NCI-H2171 treated with DMSO at 0.1 percent for 48 hours (cell line): ENCODE data around the gene TTI1.

Source experiments
- DNase-seq: peaks from one replicate; lab custom pipeline; 2025; lab: John Stamatoyannopoulos, UW

The TTI1 gene

GRCh38 chr20:38033330-38034107 lies at the start of gene TTI1, which contains the start of gene RPRD1B:
Gene TTI1, minus strand, starts transcription at chr20:38033456. Its CDS starts 19,640 bp downstream, at chr20:38013816.
Gene RPRD1B, plus strand, starts transcription at chr20:38033746. Its CDS starts 202 bp downstream, at chr20:38033948.
- DNase-seq, result peak; percentile 95

GRCh38 chr20:38082894-38083293 lies 49.6 kb upstream of the TTI1 start:
- no peak for DNase-seq

- no peak for DNase-seq
These were observed 48.3 kb upstream of the TTI1 start for GRCh38 chr20:38081575-38081974.

GRCh38 chr20:38079353-38079752 lies 46.1 kb upstream of the TTI1 start:
- DNase-seq, result no peak

GRCh38 chr20:38078084-38078483 lies 44.8 kb upstream of the TTI1 start:
- DNase-seq, result no peak

- DNase-seq, result no peak
These were observed 43.3 kb upstream of the TTI1 start for GRCh38 chr20:38076548-38076947.

GRCh38 chr20:38075161-38075998 lies 42.1 kb upstream of the TTI1 start:
- DNase-seq, result peak; percentile 13

- DNase-seq, result peak; percentile 60
These were observed 40.2 kb upstream of the TTI1 start for GRCh38 chr20:38073307-38074071.

GRCh38 chr20:38072898-38073297 lies 39.6 kb upstream of the TTI1 start:
- no peak for DNase-seq

- no peak for DNase-seq
These were observed 34.6 kb upstream of the TTI1 start for GRCh38 chr20:38067717-38068365.

GRCh38 chr20:38066969-38067716 lies 33.9 kb upstream of the TTI1 start:
- DNase-seq, result no peak

GRCh38 chr20:38065764-38066375 lies 32.6 kb upstream of the TTI1 start:
- DNase-seq, result no peak

GRCh38 chr20:38063911-38064530 lies 30.8 kb upstream of the TTI1 start:
- peak; percentile 14 for DNase-seq

- no peak for DNase-seq
These were observed 29.6 kb upstream of the TTI1 start for GRCh38 chr20:38062890-38063289.

- no peak for DNase-seq
These were observed 27.9 kb upstream of the TTI1 start for GRCh38 chr20:38061109-38061508.

- no peak for DNase-seq
These were observed 27.3 kb upstream of the TTI1 start for GRCh38 chr20:38060536-38060935.

GRCh38 chr20:38059832-38060231 lies 26.6 kb upstream of the TTI1 start:
- DNase-seq, result no peak

- peak; percentile 52 for DNase-seq
These were observed 24.2 kb upstream of the TTI1 start for GRCh38 chr20:38057351-38057972.

- no peak for DNase-seq
These were observed 22.6 kb upstream of the TTI1 start for GRCh38 chr20:38055848-38056247.

GRCh38 chr20:38055294-38055693 lies 22.0 kb upstream of the TTI1 start:
- no peak for DNase-seq
